ENCODE results near the gene TNIP2.

DNA sequence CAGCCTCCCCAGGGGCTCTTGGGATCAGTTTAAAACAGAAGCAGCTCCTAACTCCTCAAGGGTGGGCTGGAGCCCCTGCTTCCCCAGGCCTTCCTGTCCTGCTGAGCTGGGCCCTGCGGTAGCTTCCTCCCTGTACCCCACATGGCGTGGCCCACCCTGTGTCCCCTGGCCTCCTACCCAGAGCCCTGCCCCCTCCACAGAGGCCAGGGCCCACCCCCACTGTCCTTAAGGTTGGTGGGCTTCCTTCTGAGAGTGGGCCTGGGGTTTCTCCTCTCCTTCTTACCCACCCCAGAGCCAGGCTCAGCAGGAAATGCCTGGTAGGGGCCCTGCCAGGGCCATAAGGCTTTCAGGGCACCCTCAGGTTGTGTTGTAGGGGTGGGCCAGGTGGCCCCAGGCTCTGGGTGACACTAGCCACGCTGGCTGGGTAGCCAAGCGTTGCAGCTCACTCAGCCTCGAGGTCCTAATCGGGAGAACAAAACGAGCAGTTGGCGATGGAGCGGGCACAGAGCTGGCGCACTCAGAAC, 48.4 kb upstream of the TNIP2 start:
- TF ChIP-seq ZNF132 (tag by site-specific recombination; IDR thresholded peaks at IDR 0.05; ENCODE audit: borderline replicate concordance) (no peak), PRDM1 (tag by site-specific recombination; IDR thresholded peaks at IDR 0.05) (no peak)
- TF ChIP-seq, protein P1, sequence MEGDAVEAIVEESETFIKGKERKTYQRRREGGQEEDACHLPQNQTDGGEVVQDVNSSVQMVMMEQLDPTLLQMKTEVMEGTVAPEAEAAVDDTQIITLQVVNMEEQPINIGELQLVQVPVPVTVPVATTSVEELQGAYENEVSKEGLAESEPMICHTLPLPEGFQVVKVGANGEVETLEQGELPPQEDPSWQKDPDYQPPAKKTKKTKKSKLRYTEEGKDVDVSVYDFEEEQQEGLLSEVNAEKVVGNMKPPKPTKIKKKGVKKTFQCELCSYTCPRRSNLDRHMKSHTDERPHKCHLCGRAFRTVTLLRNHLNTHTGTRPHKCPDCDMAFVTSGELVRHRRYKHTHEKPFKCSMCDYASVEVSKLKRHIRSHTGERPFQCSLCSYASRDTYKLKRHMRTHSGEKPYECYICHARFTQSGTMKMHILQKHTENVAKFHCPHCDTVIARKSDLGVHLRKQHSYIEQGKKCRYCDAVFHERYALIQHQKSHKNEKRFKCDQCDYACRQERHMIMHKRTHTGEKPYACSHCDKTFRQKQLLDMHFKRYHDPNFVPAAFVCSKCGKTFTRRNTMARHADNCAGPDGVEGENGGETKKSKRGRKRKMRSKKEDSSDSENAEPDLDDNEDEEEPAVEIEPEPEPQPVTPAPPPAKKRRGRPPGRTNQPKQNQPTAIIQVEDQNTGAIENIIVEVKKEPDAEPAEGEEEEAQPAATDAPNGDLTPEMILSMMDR (tag by site-specific recombination; IDR thresholded peaks at IDR 0.05): no peak
